ENCODE measurements around the gene TAC4. TPM values are rescaled to one million over a fixed set of nuclear protein-coding genes. Genes with fewer than 3 reads are reported as not detected.

Gene TAC4
- total and polyA plus RNA-seq, 2 of the 13 experiments (the other 11 are each of a cell fraction or from before 2014, with no cell fraction given) = not detected

DNA sequence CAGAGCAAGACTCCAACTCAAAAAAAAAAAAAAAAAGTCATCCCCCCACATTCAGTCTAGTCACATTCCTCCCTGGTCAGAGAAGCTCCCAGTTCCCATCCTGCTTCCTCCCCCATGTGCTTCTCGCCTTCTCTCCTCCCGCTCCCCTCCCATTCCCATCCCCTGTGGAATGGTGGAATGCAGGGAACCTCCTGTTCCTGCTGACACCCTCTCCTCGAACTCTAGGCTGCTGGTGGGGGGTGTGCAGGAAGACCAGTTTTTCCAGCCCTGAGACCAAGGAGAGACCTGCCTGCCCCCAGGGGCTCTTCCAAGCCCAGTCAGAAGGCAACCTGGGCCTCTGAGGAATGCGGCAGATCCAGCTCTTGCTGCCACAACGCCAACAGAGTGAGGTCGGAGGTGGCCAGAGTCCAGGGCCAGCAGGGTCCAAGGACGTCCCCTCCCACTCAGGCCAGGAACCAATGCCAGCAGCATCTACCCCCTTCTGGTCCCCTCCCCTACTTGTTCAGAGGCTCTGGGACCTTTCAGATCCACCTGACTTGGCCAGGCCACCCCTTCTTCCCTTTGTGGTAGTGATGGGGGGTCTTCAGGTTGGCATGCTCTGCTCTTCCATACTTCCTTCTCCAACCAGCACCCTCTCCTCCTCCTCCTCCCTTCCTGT lies 39.3 kb upstream of the TAC4 start (continued):
- TF ChIP-seq ZNF264 (CRISPR knock-in tag; IDR thresholded peaks at IDR 0.05) (no peak), ZNF761 (CRISPR knock-in tag; conservative IDR thresholded peaks at IDR 0.05) (no peak), MYNN (CRISPR knock-in tag; IDR thresholded peaks at IDR 0.05; ENCODE audit: low read depth) (no peak), REPIN1 (CRISPR knock-in tag; IDR thresholded peaks at IDR 0.05; ENCODE audit: borderline replicate concordance, low read depth) (peak; percentile 96; the same call in 1 of the 2 replicates), ZNF83 (CRISPR knock-in tag; IDR thresholded peaks at IDR 0.05; ENCODE audit: borderline replicate concordance) (no peak), ZNF644 (CRISPR knock-in tag; IDR thresholded peaks at IDR 0.05; ENCODE audit: low read depth) (peak; percentile 82; the same call in 1 of the 2 replicates), MAF1 (CRISPR knock-in tag; IDR thresholded peaks at IDR 0.05; ENCODE audit: borderline replicate concordance) (no peak)
- TF ChIP-seq, protein P1, sequence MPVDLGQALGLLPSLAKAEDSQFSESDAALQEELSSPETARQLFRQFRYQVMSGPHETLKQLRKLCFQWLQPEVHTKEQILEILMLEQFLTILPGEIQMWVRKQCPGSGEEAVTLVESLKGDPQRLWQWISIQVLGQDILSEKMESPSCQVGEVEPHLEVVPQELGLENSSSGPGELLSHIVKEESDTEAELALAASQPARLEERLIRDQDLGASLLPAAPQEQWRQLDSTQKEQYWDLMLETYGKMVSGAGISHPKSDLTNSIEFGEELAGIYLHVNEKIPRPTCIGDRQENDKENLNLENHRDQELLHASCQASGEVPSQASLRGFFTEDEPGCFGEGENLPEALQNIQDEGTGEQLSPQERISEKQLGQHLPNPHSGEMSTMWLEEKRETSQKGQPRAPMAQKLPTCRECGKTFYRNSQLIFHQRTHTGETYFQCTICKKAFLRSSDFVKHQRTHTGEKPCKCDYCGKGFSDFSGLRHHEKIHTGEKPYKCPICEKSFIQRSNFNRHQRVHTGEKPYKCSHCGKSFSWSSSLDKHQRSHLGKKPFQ (CRISPR knock-in tag; IDR thresholded peaks at IDR 0.05; ENCODE audit: insufficient replicate concordance) = no peak
- TF ChIP-seq, protein P2, sequence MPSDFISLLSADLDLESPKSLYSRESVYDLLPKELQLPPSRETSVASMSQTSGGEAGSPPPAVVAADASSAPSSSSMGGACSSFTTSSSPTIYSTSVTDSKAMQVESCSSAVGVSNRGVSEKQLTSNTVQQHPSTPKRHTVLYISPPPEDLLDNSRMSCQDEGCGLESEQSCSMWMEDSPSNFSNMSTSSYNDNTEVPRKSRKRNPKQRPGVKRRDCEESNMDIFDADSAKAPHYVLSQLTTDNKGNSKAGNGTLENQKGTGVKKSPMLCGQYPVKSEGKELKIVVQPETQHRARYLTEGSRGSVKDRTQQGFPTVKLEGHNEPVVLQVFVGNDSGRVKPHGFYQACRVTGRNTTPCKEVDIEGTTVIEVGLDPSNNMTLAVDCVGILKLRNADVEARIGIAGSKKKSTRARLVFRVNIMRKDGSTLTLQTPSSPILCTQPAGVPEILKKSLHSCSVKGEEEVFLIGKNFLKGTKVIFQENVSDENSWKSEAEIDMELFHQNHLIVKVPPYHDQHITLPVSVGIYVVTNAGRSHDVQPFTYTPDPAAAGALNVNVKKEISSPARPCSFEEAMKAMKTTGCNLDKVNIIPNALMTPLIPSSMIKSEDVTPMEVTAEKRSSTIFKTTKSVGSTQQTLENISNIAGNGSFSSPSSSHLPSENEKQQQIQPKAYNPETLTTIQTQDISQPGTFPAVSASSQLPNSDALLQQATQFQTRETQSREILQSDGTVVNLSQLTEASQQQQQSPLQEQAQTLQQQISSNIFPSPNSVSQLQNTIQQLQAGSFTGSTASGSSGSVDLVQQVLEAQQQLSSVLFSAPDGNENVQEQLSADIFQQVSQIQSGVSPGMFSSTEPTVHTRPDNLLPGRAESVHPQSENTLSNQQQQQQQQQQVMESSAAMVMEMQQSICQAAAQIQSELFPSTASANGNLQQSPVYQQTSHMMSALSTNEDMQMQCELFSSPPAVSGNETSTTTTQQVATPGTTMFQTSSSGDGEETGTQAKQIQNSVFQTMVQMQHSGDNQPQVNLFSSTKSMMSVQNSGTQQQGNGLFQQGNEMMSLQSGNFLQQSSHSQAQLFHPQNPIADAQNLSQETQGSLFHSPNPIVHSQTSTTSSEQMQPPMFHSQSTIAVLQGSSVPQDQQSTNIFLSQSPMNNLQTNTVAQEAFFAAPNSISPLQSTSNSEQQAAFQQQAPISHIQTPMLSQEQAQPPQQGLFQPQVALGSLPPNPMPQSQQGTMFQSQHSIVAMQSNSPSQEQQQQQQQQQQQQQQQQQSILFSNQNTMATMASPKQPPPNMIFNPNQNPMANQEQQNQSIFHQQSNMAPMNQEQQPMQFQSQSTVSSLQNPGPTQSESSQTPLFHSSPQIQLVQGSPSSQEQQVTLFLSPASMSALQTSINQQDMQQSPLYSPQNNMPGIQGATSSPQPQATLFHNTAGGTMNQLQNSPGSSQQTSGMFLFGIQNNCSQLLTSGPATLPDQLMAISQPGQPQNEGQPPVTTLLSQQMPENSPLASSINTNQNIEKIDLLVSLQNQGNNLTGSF (CRISPR knock-in tag; IDR thresholded peaks at IDR 0.05) = no peak
- TF ChIP-seq, protein P3, sequence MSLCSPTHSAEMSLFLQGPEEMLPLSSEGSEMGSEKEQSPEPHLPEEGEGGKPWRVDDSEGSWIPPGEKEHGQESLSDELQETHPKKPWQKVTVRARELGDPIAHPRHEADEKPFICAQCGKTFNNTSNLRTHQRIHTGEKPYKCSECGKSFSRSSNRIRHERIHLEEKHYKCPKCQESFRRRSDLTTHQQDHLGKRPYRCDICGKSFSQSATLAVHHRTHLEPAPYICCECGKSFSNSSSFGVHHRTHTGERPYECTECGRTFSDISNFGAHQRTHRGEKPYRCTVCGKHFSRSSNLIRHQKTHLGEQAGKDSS (CRISPR knock-in tag; IDR thresholded peaks at IDR 0.05; ENCODE audit: borderline replicate concordance, low read depth) = no peak
- TF ChIP-seq, protein P4, sequence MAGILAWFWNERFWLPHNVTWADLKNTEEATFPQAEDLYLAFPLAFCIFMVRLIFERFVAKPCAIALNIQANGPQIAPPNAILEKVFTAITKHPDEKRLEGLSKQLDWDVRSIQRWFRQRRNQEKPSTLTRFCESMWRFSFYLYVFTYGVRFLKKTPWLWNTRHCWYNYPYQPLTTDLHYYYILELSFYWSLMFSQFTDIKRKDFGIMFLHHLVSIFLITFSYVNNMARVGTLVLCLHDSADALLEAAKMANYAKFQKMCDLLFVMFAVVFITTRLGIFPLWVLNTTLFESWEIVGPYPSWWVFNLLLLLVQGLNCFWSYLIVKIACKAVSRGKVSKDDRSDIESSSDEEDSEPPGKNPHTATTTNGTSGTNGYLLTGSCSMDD (CRISPR knock-in tag; IDR thresholded peaks at IDR 0.05) = no peak
- TF ChIP-seq, protein P5, sequence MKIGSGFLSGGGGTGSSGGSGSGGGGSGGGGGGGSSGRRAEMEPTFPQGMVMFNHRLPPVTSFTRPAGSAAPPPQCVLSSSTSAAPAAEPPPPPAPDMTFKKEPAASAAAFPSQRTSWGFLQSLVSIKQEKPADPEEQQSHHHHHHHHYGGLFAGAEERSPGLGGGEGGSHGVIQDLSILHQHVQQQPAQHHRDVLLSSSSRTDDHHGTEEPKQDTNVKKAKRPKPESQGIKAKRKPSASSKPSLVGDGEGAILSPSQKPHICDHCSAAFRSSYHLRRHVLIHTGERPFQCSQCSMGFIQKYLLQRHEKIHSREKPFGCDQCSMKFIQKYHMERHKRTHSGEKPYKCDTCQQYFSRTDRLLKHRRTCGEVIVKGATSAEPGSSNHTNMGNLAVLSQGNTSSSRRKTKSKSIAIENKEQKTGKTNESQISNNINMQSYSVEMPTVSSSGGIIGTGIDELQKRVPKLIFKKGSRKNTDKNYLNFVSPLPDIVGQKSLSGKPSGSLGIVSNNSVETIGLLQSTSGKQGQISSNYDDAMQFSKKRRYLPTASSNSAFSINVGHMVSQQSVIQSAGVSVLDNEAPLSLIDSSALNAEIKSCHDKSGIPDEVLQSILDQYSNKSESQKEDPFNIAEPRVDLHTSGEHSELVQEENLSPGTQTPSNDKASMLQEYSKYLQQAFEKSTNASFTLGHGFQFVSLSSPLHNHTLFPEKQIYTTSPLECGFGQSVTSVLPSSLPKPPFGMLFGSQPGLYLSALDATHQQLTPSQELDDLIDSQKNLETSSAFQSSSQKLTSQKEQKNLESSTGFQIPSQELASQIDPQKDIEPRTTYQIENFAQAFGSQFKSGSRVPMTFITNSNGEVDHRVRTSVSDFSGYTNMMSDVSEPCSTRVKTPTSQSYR (CRISPR knock-in tag; IDR thresholded peaks at IDR 0.05; ENCODE audit: borderline replicate concordance) = no peak; the same call in 1 of the 2 replicates
- TF ChIP-seq, protein P6, sequence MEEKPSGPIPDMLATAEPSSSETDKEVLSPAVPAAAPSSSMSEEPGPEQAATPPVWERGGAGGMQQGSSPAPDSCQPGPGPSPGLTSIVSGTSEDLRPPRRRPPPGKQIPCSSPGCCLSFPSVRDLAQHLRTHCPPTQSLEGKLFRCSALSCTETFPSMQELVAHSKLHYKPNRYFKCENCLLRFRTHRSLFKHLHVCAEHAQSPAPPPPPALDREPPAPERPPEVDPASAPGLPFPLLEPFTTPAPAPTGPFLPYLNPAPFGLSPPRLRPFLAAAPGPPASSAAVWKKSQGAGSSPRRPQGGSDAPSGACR (CRISPR knock-in tag; IDR thresholded peaks at IDR 0.05) = peak; percentile 82

Measured in HepG2 (cell line).